CD4-positive, alpha-beta T cell treated with Interleukin-12 subunit alpha and Interleukin-12 subunit beta, for 1 hour (primary cell): Measurements from ENCODE around the gene ICAM4.

ENCODE experiments used
- DNase-seq: peaks from one replicate; pipeline ENCODE4 v3.0.0-alpha.2; 2020

The ICAM4 gene

GRCh38 chr19:10291554-10292205, 4.9 kb downstream of the ICAM4 start:
- DNase-seq, result no peak

GRCh38 chr19:10292206-10292788, 5.5 kb downstream of the ICAM4 start:
- peak; percentile 77 for DNase-seq

- DNase-seq, result no peak
These were observed 6.3 kb downstream of the ICAM4 start for GRCh38 chr19:10292789-10293636.

GRCh38 chr19:10293637-10294367, 7.0 kb downstream of the ICAM4 start:
- no peak for DNase-seq

GRCh38 chr19:10294368-10294697, 7.6 kb downstream of the ICAM4 start:
- no peak for DNase-seq

- DNase-seq, result peak; percentile 85
These were observed 8.6 kb downstream of the ICAM4 start for GRCh38 chr19:10295305-10295846.

GRCh38 chr19:10295847-10296591, 9.3 kb downstream of the ICAM4 start:
- DNase-seq, result no peak

GRCh38 chr19:10299545-10300458, 13.0 kb downstream of the ICAM4 start:
- DNase-seq, result no peak

- no peak for DNase-seq
These were observed 18.5 kb downstream of the ICAM4 start for GRCh38 chr19:10305139-10305806.

GRCh38 chr19:10306327-10306726, 19.6 kb downstream of the ICAM4 start:
- no peak for DNase-seq

GRCh38 chr19:10309423-10309822, 22.7 kb downstream of the ICAM4 start, which contains the start of gene ZGLP1:
ZGLP1 (minus strand) TSS chr19:10309815.
- DNase-seq, result no peak

GRCh38 chr19:10315335-10316214, 28.8 kb downstream of the ICAM4 start, which contains the start of gene FDX2:
FDX2 (minus strand) TSS chr19:10316015; CDS start chr19:10315996, 19 bp downstream.
- DNase-seq, result peak; percentile 92

GRCh38 chr19:10316229-10317044, 29.7 kb downstream of the ICAM4 start:
- no peak for DNase-seq

GRCh38 chr19:10317045-10317856, 30.5 kb downstream of the ICAM4 start:
- no peak for DNase-seq

GRCh38 chr19:10317857-10318462, 31.2 kb downstream of the ICAM4 start:
- DNase-seq, result no peak

GRCh38 chr19:10318807-10319682, 32.3 kb downstream of the ICAM4 start:
- DNase-seq, result no peak
